HepG2 (cell line): ENCODE measurements around the gene LRRTM1. TPM values are rescaled to one million over a fixed set of nuclear protein-coding genes. Genes with fewer than 3 reads are reported as not detected.

Source experiments
- ATAC-seq: fragments of 200-7000 bp; cut with Tn5 transposase; 3 replicates; pipeline ENCODE4 v1.9.1; 2020; ENCODE audit warnings: mild to moderate bottlenecking, moderate library complexity
- BruUV-seq: library from RNA; stranded (reverse); fragments of 400-500 nt; replicated peaks from 2 replicates; lab custom pipeline; 2021; lab: Mats Ljungman, UMichigan
- CTCF ChIA-PET: fragments of 300-600 bp; formaldehyde crosslinking; extraction: SDS; loops from one replicate; lab custom pipeline; 2021; ENCODE audit warnings: low total read pairs, inconsistent platforms, low intra/inter-chr PET ratio; lab: Yijun Ruan, JAX
- POLR2A ChIA-PET: fragments of 350-600 bp; sonication (Branson Sonifier 250); formaldehyde crosslinking; loops from one replicate; lab custom pipeline; 2020; ENCODE audit warnings: antibody characterized with exemption, inconsistent platforms; lab: Yijun Ruan, JAX
- DNase-seq: peaks from one replicate; pipeline ENCODE4 v3.0.0-alpha.2; 2015; ENCODE audit warnings: low spot score
- FAIRE-seq: peaks from 3 replicates; lab custom pipeline; 2011; peaks lifted over from hg19 to GRCh38; lab: Jason Lieb, UNC
- H2AFZ ChIP-seq: one replicate; pipeline ENCODE4 v1.6.1; 2011; ENCODE audit warnings: low read length, inconsistent platforms
- H3K27ac ChIP-seq: fragments of 300-600 bp; 3 replicates; pipeline ENCODE4 v1.8.0; 2011; ENCODE audit warnings: mixed run types, mild to moderate bottlenecking, mixed read lengths, low read length, inconsistent platforms; ENCODE audit not compliant: insufficient read depth; ENCODE audit errors: extremely low read length
- H3K27me3 ChIP-seq, 2 experiments: fragments of 200-600 bp in 1 of 2; 2 replicates in 1 of 2; 3 replicates in 1 of 2; pipeline versions ENCODE4 v1.6.0 to v1.8.0; 2011; ENCODE audit warnings: low read length in 2 of 2, mild to moderate bottlenecking in 2 of 2, moderate library complexity in 2 of 2, inconsistent platforms in 1 of 2; ENCODE audit not compliant: insufficient read depth in 2 of 2, control insufficient read depth in 1 of 2
- H3K36me3 ChIP-seq, 2 experiments: fragments of 200-600 bp in 1 of 2; replicated peaks in 1 of 2; 2 replicates in 1 of 2; 3 replicates in 1 of 2; pipeline versions ENCODE4 v1.5.1 to v1.8.0; 2011; ENCODE audit warnings: low read length in 2 of 2, inconsistent platforms in 1 of 2; ENCODE audit not compliant: insufficient read depth in 2 of 2, control insufficient read depth in 1 of 2
- H3K4me1 ChIP-seq: 2 replicates; pipeline ENCODE4 v1.5.1; 2012; ENCODE audit warnings: low read length, inconsistent platforms; ENCODE audit not compliant: insufficient read depth
- H3K4me2 ChIP-seq: 2 replicates; pipeline ENCODE4 v1.6.0; 2011; ENCODE audit warnings: low read depth, low read length, inconsistent platforms
- H3K4me3 ChIP-seq, 3 experiments: fragments of 200-600 bp in 1 of 3; sonication (generic), shearing (Covaris generic) in 1 of 3; replicated peaks in 1 of 3; 2 replicates each; pipeline ENCODE4 v1.5.1; 2011 to 2016; ENCODE audit warnings: low read length in 3 of 3, inconsistent platforms in 2 of 3, low read depth in 2 of 3, mild to moderate bottlenecking in 2 of 3, control low read depth in 1 of 3, mixed read lengths in 1 of 3; ENCODE audit not compliant: insufficient read depth in 1 of 3
- H3K79me2 ChIP-seq: one replicate; pipeline ENCODE4 v1.6.1; 2011; ENCODE audit warnings: low read length, inconsistent platforms; ENCODE audit not compliant: insufficient read depth
- H3K9ac ChIP-seq: 2 replicates; pipeline ENCODE4 v1.6.0; 2011; ENCODE audit warnings: mild to moderate bottlenecking, low read depth, low read length, inconsistent platforms; ENCODE audit not compliant: insufficient read depth
- H3K9me3 ChIP-seq: 2 replicates; pipeline ENCODE4 v1.5.1; 2012; ENCODE audit warnings: mild to moderate bottlenecking, low read length
- H4K20me1 ChIP-seq: 2 replicates; pipeline ENCODE4 v1.6.0; 2011; ENCODE audit warnings: inconsistent platforms, mild to moderate bottlenecking, low read length, moderate library complexity; ENCODE audit not compliant: insufficient read depth
- CREB1 ChIP-seq, 2 experiments: fragments of 450-650 bp in 1 of 2; IDR thresholded peaks; 2 replicates each; pipeline ENCODE4 v1.6.1; 2016 to 2017; ENCODE audit warnings: control low read depth in 1 of 2, mild to moderate bottlenecking in 1 of 2, missing compliant biosample characterization in 1 of 2, missing genetic modification characterization in 1 of 2
- SMAD3 ChIP-seq: sonication (generic); formaldehyde crosslinking; IDR thresholded peaks from 2 replicates; pipeline ENCODE4 v1.4.0; 2020; ENCODE audit warnings: missing genetic modification reagents
- ZNF616 ChIP-seq: sonication (generic); formaldehyde crosslinking; IDR thresholded peaks from 2 replicates; pipeline ENCODE4 v1.5.0; 2020; ENCODE audit warnings: low read depth, mild to moderate bottlenecking, missing genetic modification reagents
- ZNF644 ChIP-seq: IDR thresholded peaks from 2 replicates; pipeline ENCODE4 v1.6.1; 2016; ENCODE audit warnings: low read depth
- WGBS: methylation state at CpG from one replicate; pipeline ENCODE4 v1.1.6; 2017; ENCODE audit warnings: low lambda C conversion rate; 5-methylcytosine and 5-hydroxymethylcytosine counted together
- in situ Hi-C: cut with HindIII; loops from 2 replicates; pipeline ENCODE4 v1.10.0; 2017; ENCODE audit warnings: low pct_unique_long_range_greater_than_20kb; ENCODE audit not compliant: extremely low pct_ligation_motif_present
- intact Hi-C: fragments of 100-400 bp; cut with micrococcal nuclease; formaldehyde crosslinking; loops from one replicate; pipeline ENCODE4 v1.10.0; 2022; ENCODE audit not compliant: unreplicated experiment
- polyA plus RNA-seq, 8 experiments: library from polyadenylated mRNA; depleted of rRNA in 3 of 8; stranded (reverse) in 7 of 8; unstranded in 1 of 8; fragments of >200 nt; fragmentation: Illumina TruSeq in 4 of 8; extraction: Trizol in 4 of 8; gene quantifications; 2 replicates each; pipeline versions ENCODE4 v1.2.1 to v1.2.3, GENCODE V29; 2011 to 2016; ENCODE audit warnings: low read depth in 4 of 8, missing spikeins in 1 of 8, mixed read lengths in 1 of 8; ENCODE audit not compliant: insufficient read depth in 1 of 8
- total RNA-seq, 5 experiments: library from RNA; depleted of rRNA; stranded (reverse); fragments of >200 nt; fragmentation: Illumina TruSeq; extraction: Trizol; gene quantifications; 2 replicates each; pipeline ENCODE4 v1.2.3, GENCODE V29; 2016; ENCODE audit warnings: low read depth in 1 of 5
- TF ChIP-seq, protein P1 (sequence below): IDR thresholded peaks from 2 replicates; pipeline ENCODE4 v1.6.1; 2016; ENCODE audit warnings: control low read depth
- TF ChIP-seq, protein P2 (sequence below): sonication (generic); formaldehyde crosslinking; IDR thresholded peaks from 2 replicates; pipeline ENCODE4 v1.4.0; 2020; ENCODE audit warnings: missing genetic modification reagents
- TF ChIP-seq, protein P3 (sequence below): sonication (generic); formaldehyde crosslinking; IDR thresholded peaks from 2 replicates; pipeline ENCODE4 v1.4.0; 2020; ENCODE audit warnings: missing genetic modification reagents

The LRRTM1 gene
- total and polyA plus RNA-seq, 2 of the 13 experiments (the other 11 are each of a cell fraction or from before 2014, with no cell fraction given), result not detected

DNA sequence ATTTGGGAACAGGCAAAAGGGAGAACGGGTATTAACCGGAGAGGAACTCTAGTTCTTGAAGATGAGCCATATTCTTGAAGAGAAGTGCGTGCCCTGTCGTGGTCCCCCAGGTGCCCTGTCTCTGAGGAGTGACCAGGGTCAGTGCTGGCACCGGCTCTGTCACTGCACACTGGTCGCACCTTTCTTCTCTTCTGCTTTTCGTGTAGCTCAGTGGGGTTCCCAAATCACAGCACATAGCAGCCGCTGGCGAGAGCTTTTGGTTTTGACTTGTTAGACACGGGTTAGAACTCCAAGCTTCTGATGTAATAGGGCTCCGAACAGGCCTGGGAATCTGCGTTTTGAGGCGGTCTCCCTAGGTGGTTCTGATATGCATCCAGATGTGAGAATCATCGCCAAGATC lies 18.4 kb upstream of the LRRTM1 start:
- Histone ChIP-seq H4K20me1 (no peaks in the 10 kb centered on the region), H3K4me1 (peaks cover 7% of the 10 kb centered on the region), H3K27me3 (no peaks in the 10 kb centered on the region), H2AFZ (no peak overlapping the region), H3K4me3 (no peak overlapping the region), H3K9me3 (no peaks in the 10 kb centered on the region), H3K27ac (no peak overlapping the region), H3K9ac (no peak overlapping the region), H3K36me3 (no peaks in the 10 kb centered on the region), H3K79me2 (no peaks in the 10 kb centered on the region), H3K4me2 (no peak overlapping the region)
- DNase-seq, result no peak
- TF ChIP-seq SMAD3 (CRISPR knock-in tag) (no peak), CREB1 (IDR thresholded peaks at IDR 0.05) (no peak), CREB1 (CRISPR knock-in tag; IDR thresholded peaks at IDR 0.05) (no peak)
- TF ChIP-seq, protein P1, sequence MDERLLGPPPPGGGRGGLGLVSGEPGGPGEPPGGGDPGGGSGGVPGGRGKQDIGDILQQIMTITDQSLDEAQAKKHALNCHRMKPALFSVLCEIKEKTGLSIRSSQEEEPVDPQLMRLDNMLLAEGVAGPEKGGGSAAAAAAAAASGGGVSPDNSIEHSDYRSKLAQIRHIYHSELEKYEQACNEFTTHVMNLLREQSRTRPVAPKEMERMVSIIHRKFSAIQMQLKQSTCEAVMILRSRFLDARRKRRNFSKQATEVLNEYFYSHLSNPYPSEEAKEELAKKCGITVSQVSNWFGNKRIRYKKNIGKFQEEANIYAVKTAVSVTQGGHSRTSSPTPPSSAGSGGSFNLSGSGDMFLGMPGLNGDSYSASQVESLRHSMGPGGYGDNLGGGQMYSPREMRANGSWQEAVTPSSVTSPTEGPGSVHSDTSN (CRISPR knock-in tag), result no peak
- FAIRE-seq, result no peak
- ChIA-PET CTCF (no interaction called here), POLR2A (no interaction called here)
- intact Hi-C loops (loop anchor here (10.0 kb wide), 1 partner anchor 1702 kb away; no protein-coding TSS in a partner anchor), in situ Hi-C loops (no loop called here)
- BruUV-seq, result no TSS peak
- no peak for ATAC-seq
- 36% methylated on average over 13 of the region's 14 CpGs for WGBS

DNA sequence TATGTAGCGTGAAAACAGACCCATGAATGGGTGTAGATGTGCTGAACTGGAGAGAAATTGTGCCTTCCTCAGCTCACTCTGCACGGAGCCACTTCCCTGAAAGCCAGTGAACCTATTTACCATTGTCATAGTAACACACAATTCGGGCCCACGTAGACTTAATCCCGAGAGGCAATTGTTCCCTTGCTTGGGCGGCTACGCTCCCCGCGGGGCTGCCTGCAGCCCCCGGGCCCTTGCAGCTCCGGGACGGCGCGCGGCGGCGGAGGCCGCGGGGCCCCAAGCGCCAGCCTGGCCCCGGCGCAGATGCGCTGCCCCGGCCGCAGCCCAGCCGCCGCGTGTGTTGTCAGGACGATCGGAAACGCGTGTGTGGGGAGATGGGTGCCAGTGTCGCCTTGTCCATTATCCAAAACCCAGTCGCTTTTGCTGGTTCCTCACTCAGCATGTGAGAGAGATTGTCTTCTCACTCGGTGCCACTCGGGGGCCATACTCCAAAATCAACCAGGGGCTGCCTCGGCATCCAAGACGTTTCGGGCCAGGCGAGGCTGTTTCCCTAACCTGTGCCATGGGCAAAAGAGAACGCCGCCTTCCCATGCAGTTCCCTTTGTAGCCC lies 17.9 kb upstream of the LRRTM1 start:
- no peak for DNase-seq
- Histone ChIP-seq H3K4me1 (peaks cover 7% of the 10 kb centered on the region), H3K36me3 (no peaks in the 10 kb centered on the region), H3K9me3 (no peaks in the 10 kb centered on the region), H3K27ac (no peak overlapping the region)
- POLR2A ChIA-PET, result no interaction called here
- 78% methylated on average over 42 of the region's 42 CpGs for WGBS
- TF ChIP-seq, protein P2, sequence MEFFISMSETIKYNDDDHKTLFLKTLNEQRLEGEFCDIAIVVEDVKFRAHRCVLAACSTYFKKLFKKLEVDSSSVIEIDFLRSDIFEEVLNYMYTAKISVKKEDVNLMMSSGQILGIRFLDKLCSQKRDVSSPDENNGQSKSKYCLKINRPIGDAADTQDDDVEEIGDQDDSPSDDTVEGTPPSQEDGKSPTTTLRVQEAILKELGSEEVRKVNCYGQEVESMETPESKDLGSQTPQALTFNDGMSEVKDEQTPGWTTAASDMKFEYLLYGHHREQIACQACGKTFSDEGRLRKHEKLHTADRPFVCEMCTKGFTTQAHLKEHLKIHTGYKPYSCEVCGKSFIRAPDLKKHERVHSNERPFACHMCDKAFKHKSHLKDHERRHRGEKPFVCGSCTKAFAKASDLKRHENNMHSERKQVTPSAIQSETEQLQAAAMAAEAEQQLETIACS (CRISPR knock-in tag), result no peak
- TF ChIP-seq, protein P3, sequence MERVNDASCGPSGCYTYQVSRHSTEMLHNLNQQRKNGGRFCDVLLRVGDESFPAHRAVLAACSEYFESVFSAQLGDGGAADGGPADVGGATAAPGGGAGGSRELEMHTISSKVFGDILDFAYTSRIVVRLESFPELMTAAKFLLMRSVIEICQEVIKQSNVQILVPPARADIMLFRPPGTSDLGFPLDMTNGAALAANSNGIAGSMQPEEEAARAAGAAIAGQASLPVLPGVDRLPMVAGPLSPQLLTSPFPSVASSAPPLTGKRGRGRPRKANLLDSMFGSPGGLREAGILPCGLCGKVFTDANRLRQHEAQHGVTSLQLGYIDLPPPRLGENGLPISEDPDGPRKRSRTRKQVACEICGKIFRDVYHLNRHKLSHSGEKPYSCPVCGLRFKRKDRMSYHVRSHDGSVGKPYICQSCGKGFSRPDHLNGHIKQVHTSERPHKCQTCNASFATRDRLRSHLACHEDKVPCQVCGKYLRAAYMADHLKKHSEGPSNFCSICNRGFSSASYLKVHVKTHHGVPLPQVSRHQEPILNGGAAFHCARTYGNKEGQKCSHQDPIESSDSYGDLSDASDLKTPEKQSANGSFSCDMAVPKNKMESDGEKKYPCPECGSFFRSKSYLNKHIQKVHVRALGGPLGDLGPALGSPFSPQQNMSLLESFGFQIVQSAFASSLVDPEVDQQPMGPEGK (CRISPR knock-in tag), result no peak
- TF ChIP-seq ZNF644 (CRISPR knock-in tag) (no peak), ZNF616 (no peak)
- TF ChIP-seq, all 625 proteins: peak for 0
- H3K4me2 ChIP-seq, result no peak overlapping the region
- no TSS peak for BruUV-seq
- in situ Hi-C loops, result no loop called here
- no peak overlapping the region for H3K9ac ChIP-seq
- FAIRE-seq, result no peak
- H3K27me3 ChIP-seq, result no peaks in the 10 kb centered on the region
- H2AFZ ChIP-seq, result no peak overlapping the region
- H3K79me2 ChIP-seq, result no peaks in the 10 kb centered on the region
- CTCF ChIA-PET, result no interaction called here
- no peaks in the 10 kb centered on the region for H4K20me1 ChIP-seq
- intact Hi-C loops, result loop anchor here (10.0 kb wide), 1 partner anchor 1702 kb away; no protein-coding TSS in a partner anchor
- ATAC-seq, result no peak
- no peak overlapping the region for H3K4me3 ChIP-seq
